ENCODE results near the gene MAGEA4. TPM values are rescaled to one million over a fixed set of nuclear protein-coding genes. Genes with fewer than 3 reads are reported as not detected.

The MAGEA4 gene
- total and polyA plus RNA-seq, 2 of the 8 experiments (the other 6 are each of a cell fraction or from before 2014, with no cell fraction given) = 0.45 to 0.67 TPM

GRCh38 chrX:151920101-151920500 is 7.4 kb downstream of the MAGEA4 start:
- Histone ChIP-seq H3K9me3 (ENCODE audit: insufficient read depth in 2 of 2, low read depth in 1 of 2, low read length in 1 of 2) (no peaks in the 10 kb centered on the region), H2BK5ac (ENCODE audit: low read depth, low read length) (no peak overlapping the region), H3K4ac (replicated peaks; ENCODE audit: insufficient read length, low read depth, low read length) (no peak overlapping the region), H2BK12ac (ENCODE audit: low read depth, low read length) (no peak overlapping the region), H3K79me1 (ENCODE audit: low read depth, low read length) (no peaks in the 10 kb centered on the region), H2AK5ac (ENCODE audit: low read depth, low read length) (no peak overlapping the region), H4K91ac (replicated peaks; ENCODE audit: insufficient read length, low read length) (no peak overlapping the region), H3K18ac (ENCODE audit: extremely low read depth, low read length) (no peak overlapping the region), H3K36me3 (ENCODE audit: control insufficient read depth in 2 of 4, insufficient read depth in 4 of 4, low read length in 3 of 4) (no peaks in the 10 kb centered on the region), H3K4me2 (ENCODE audit: insufficient read depth in 1 of 2, low read depth in 2 of 2, low read length in 2 of 2) (no peak overlapping the region), H4K20me1 (replicated peaks in 1 of 2; ENCODE audit: control insufficient read depth in 1 of 2, insufficient read depth in 2 of 2, low read length in 2 of 2) (no peaks in the 10 kb centered on the region), H3K27ac (ENCODE audit: low read depth, low read length) (no peak overlapping the region), H3K27me3 (replicated peaks in 1 of 4; ENCODE audit: control insufficient read depth in 3 of 4, extremely low read depth in 1 of 4, insufficient read depth in 3 of 4, low read length in 3 of 4) (no peaks in the 10 kb centered on the region), H3K23me2 (ENCODE audit: low read depth, low read length) (no peaks in the 10 kb centered on the region), H3K14ac (ENCODE audit: insufficient read length) (no peak overlapping the region), H2BK20ac (ENCODE audit: low read length) (no peak overlapping the region), H3K4me1 (replicated peaks in 1 of 4; ENCODE audit: control insufficient read depth in 3 of 4, insufficient read depth in 4 of 4, low read length in 3 of 4) (peaks cover 0 to 3% (median 0%) of the 10 kb centered on the region in 4 experiments; a peak in 1 of 7 replicates), H2BK120ac (replicated peaks; ENCODE audit: low read depth, low read length) (no peak overlapping the region), H4K8ac (ENCODE audit: extremely low read depth, insufficient read depth, low read length) (no peak overlapping the region), H3K79me2 (ENCODE audit: control insufficient read depth in 1 of 2, insufficient read depth in 2 of 2, low read length in 2 of 2) (no peaks in the 10 kb centered on the region), H3K4me3 (ENCODE audit: extremely low read depth in 1 of 4, insufficient read depth in 2 of 4, low read depth in 3 of 4, low read length in 4 of 4) (no peak overlapping the region), H2BK15ac (ENCODE audit: low read length) (no peak overlapping the region), H3K56ac (replicated peaks; ENCODE audit: insufficient read length, low read depth, low read length) (no peak overlapping the region), H3K9ac (replicated peaks in 1 of 4; ENCODE audit: extremely low read depth in 1 of 4, low read depth in 3 of 4, low read length in 3 of 4) (no peak overlapping the region), H2AFZ (ENCODE audit: low read length) (no peak overlapping the region), H3K23ac (ENCODE audit: insufficient read length) (no peak overlapping the region), H4K5ac (ENCODE audit: insufficient read length, low read depth, low read length) (no peak overlapping the region)
- no peak for FAIRE-seq
- ChIA-PET CTCF (ENCODE audit: partially characterized antibody) (interaction anchor here (1.0 kb wide), 1 partner anchor 19 kb away, joined by 4 read pairs; no protein-coding TSS in a partner anchor), POLR2A (ENCODE audit: partially characterized antibody) (no interaction called here)
- DNase-seq (ENCODE audit: low read depth in 1 of 2, low spot score in 2 of 2) = no peak
- 100% methylated on average over 2 of the region's 12 CpGs; no CpG with 5 or more reads in 1 of the 2 experiments for WGBS, 2 experiments (ENCODE audit: extremely low coverage in 1 of 2, insufficient coverage in 1 of 2, insufficient read length in 1 of 2, insufficient replicate concordance in 2 of 2, low coverage in 1 of 2, low lambda C conversion rate in 2 of 2, missing lambda C conversion rate in 1 of 2)
- TF ChIP-seq CHD1 (IDR thresholded peaks at IDR 0.05; ENCODE audit: low read depth, low read length) = no peak
- TF ChIP-seq NRF1 (IDR thresholded peaks at IDR 0.05; ENCODE audit: low read depth, low read length) = no peak
- no peak for TF ChIP-seq USF2 (IDR thresholded peaks at IDR 0.05; ENCODE audit: low read length)
- TF ChIP-seq POLR2A (IDR thresholded peaks at IDR 0.05; ENCODE audit: control extremely low read depth in 1 of 2, low read depth in 2 of 2, low read length in 2 of 2) = no peak
